Measurements from ENCODE around the gene PDK1. TPM values are rescaled to one million over a fixed set of nuclear protein-coding genes. Genes with fewer than 3 reads are reported as not detected.

PDK1 gene
- total RNA-seq, 1 donor from 2014 or later, result 7.3 TPM

DNA sequence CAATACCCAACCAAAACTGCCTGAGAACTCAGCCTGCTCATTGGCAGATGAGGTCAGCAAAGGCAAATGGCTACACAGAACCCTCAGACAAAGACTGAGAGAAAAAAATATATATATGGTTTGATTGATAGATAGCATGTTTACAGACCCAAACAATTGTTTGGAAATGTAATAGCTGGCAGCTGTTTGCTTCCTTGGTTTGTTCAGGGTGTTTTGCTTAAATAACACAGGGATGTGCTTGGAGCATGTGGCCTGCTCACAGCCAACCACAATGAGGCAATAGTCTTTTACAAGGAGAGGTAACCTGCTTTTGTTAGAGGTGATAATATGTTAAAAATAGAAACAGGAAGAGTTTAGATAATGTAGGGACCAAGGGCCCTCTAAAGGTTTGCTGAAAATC, 84.5 kb downstream of the PDK1 start:
- Mint-ChIP-seq H3K4me3 (ENCODE audit: unreplicated experiment) (no peak overlapping the region), H3K4me1 (ENCODE audit: unreplicated experiment) (peaks cover 2% of the 10 kb centered on the region), H3K36me3 (ENCODE audit: unreplicated experiment) (no peaks in the 10 kb centered on the region), H3K27ac (ENCODE audit: unreplicated experiment) (no peak overlapping the region), H3K9me3 (ENCODE audit: unreplicated experiment) (no peaks in the 10 kb centered on the region), H3K27me3 (ENCODE audit: unreplicated experiment) (no peaks in the 10 kb centered on the region)
- DNase-seq (ENCODE audit: extremely low spot score, unreplicated experiment), result no peak
- TF ChIP-seq, protein P1, sequence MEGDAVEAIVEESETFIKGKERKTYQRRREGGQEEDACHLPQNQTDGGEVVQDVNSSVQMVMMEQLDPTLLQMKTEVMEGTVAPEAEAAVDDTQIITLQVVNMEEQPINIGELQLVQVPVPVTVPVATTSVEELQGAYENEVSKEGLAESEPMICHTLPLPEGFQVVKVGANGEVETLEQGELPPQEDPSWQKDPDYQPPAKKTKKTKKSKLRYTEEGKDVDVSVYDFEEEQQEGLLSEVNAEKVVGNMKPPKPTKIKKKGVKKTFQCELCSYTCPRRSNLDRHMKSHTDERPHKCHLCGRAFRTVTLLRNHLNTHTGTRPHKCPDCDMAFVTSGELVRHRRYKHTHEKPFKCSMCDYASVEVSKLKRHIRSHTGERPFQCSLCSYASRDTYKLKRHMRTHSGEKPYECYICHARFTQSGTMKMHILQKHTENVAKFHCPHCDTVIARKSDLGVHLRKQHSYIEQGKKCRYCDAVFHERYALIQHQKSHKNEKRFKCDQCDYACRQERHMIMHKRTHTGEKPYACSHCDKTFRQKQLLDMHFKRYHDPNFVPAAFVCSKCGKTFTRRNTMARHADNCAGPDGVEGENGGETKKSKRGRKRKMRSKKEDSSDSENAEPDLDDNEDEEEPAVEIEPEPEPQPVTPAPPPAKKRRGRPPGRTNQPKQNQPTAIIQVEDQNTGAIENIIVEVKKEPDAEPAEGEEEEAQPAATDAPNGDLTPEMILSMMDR (IDR thresholded peaks at IDR 0.05), result no peak

DNA sequence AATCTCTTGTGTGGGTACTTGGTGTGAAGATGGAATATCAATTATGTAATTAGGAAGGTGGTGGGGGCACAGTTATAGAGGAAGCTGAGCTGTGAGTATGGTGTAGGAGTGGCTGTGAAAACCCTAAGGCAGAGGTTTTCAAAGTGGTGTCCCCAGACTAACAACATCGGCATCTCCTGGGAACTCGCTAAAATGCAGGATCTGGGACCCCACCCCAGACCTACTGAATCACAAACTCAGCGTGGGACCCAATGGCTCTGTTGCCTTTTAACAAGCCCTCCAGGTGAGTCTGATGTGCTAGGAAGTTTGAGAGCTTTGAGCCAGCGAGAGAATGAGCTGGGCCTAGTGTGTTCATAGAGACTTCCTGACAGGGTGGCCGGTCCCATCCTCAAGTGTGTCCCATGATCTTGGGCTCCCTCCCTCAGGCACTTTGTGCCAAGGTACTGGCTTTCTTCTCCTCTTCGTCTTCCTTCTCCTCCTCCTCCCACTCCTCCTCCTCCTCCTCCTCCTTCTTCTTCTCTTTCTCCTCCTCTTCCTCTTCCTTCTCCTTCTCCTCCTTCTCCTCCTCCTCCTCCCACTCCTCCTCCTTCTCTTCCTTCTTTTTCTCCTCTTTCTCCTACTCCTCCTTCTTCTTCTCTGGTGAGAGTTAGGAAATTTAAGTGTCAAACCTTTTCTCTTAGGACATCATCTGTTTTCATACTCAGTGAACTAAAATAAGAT, 86.6 kb downstream of the PDK1 start:
- TF ChIP-seq, protein P1 (IDR thresholded peaks at IDR 0.05), result no peak
- Mint-ChIP-seq H3K4me1 (ENCODE audit: unreplicated experiment) (peaks cover 2% of the 10 kb centered on the region), H3K9me3 (ENCODE audit: unreplicated experiment) (no peaks in the 10 kb centered on the region), H3K36me3 (ENCODE audit: unreplicated experiment) (no peaks in the 10 kb centered on the region), H3K27me3 (ENCODE audit: unreplicated experiment) (no peaks in the 10 kb centered on the region), H3K4me3 (ENCODE audit: unreplicated experiment) (no peak overlapping the region), H3K27ac (ENCODE audit: unreplicated experiment) (no peak overlapping the region)
- no peak for DNase-seq (ENCODE audit: extremely low spot score, unreplicated experiment)

DNA sequence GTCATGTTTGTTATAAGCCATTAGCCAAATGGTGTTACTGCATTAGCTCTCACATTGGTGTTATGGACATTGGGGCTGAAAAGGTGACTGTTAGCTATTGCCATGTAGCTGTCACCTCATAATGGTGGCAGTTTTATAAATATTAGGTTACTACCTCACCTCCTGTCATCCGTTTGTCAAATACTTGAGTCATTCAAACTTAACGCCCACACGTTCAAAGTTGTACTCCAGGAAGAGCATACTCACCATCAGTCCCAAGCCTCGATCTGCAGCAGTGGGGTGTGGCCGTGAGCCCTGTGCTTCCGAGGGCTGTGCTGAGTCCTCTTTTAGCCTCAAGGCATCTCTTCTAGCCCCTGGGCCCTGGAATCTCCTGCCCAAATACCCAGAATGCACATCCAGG, 87.3 kb downstream of the PDK1 start:
- H3K27ac Mint-ChIP-seq (ENCODE audit: unreplicated experiment), result no peak overlapping the region

GRCh38 chr2:172647439-172647838, 91.5 kb downstream of the PDK1 start:
- TF ChIP-seq, protein P1 (IDR thresholded peaks at IDR 0.05), result no peak
- no peak for DNase-seq (ENCODE audit: extremely low spot score, unreplicated experiment)
- peaks cover 29% of the 10 kb centered on the region for H3K9me3 Mint-ChIP-seq (ENCODE audit: unreplicated experiment)
- H3K4me1 Mint-ChIP-seq (ENCODE audit: unreplicated experiment), result peaks cover 2% of the 10 kb centered on the region
- H3K27ac Mint-ChIP-seq (ENCODE audit: unreplicated experiment), result no peak overlapping the region
- H3K36me3 Mint-ChIP-seq (ENCODE audit: unreplicated experiment), result peaks cover 7% of the 10 kb centered on the region
- no peak overlapping the region for H3K4me3 Mint-ChIP-seq (ENCODE audit: unreplicated experiment)
- no peaks in the 10 kb centered on the region for H3K27me3 Mint-ChIP-seq (ENCODE audit: unreplicated experiment)

More for the DNA sequence above, 87.3 kb downstream of the PDK1 start:
- Mint-ChIP-seq H3K27me3 (ENCODE audit: unreplicated experiment) (no peaks in the 10 kb centered on the region), H3K4me3 (ENCODE audit: unreplicated experiment) (no peak overlapping the region), H3K4me1 (ENCODE audit: unreplicated experiment) (peaks cover 2% of the 10 kb centered on the region), H3K36me3 (ENCODE audit: unreplicated experiment) (peaks cover 3% of the 10 kb centered on the region), H3K9me3 (ENCODE audit: unreplicated experiment) (peaks cover 7% of the 10 kb centered on the region)
- DNase-seq (ENCODE audit: extremely low spot score, unreplicated experiment), result no peak
- TF ChIP-seq, protein P1 (IDR thresholded peaks at IDR 0.05), result no peak

GRCh38 chr2:172655091-172655837, 99.4 kb downstream of the PDK1 start:
- no peak for DNase-seq (ENCODE audit: extremely low spot score, unreplicated experiment)
- Mint-ChIP-seq H3K27ac (ENCODE audit: unreplicated experiment) (no peak overlapping the region), H3K9me3 (ENCODE audit: unreplicated experiment) (peaks cover 24% of the 10 kb centered on the region), H3K4me3 (ENCODE audit: unreplicated experiment) (no peak overlapping the region), H3K36me3 (ENCODE audit: unreplicated experiment) (no peaks in the 10 kb centered on the region), H3K4me1 (ENCODE audit: unreplicated experiment) (peaks cover 13% of the 10 kb centered on the region), H3K27me3 (ENCODE audit: unreplicated experiment) (no peaks in the 10 kb centered on the region)
- TF ChIP-seq, protein P1 (IDR thresholded peaks at IDR 0.05), result no peak

Measured in osteocyte (in vitro differentiated cells).